K562 (cell line): ENCODE data around the gene PHTF1. TPM values are rescaled to one million over a fixed set of nuclear protein-coding genes. Genes with fewer than 3 reads are reported as not detected.

Experiments
- AFF4 ChIP-seq: sonication (generic); formaldehyde crosslinking; IDR thresholded peaks from 2 replicates; pipeline ENCODE4 v1.8.0; 2023; ENCODE audit warnings: mild to moderate bottlenecking, missing genetic modification reagents
- KDM1A ChIP-seq, 2 experiments: fragments of 450-650 bp; IDR thresholded peaks; 2 replicates each; pipeline ENCODE4 v1.6.1; 2016; ENCODE audit warnings: mild to moderate bottlenecking in 2 of 2
- MAFG ChIP-seq: fragments of 450-650 bp; conservative IDR thresholded peaks from 2 replicates; pipeline ENCODE4 v1.6.1; 2016; ENCODE audit warnings: missing genetic modification characterization, missing compliant biosample characterization
- MAFK ChIP-seq: IDR thresholded peaks from 2 replicates; pipeline ENCODE4 v1.6.1; 2011; ENCODE audit warnings: low read length, improper control_type of control experiment
- MXD1 ChIP-seq: fragments of 250-450 bp; sonication (Bioruptor Pico); IDR thresholded peaks from 2 replicates; pipeline ENCODE4 v1.8.0; 2021; ENCODE audit warnings: borderline replicate concordance, mild to moderate bottlenecking, moderate library complexity; ENCODE audit not compliant: poor library complexity, severe bottlenecking
- MYBL2 ChIP-seq, 2 experiments: fragments of 450-650 bp in 1 of 2; sonication (generic) in 1 of 2; formaldehyde crosslinking in 1 of 2; IDR thresholded peaks; 2 replicates each; pipeline versions ENCODE4 v1.6.1 to v1.8.1; 2017 to 2022; ENCODE audit warnings: borderline replicate concordance in 1 of 2, inconsistent platforms in 1 of 2, low read depth in 1 of 2, mild to moderate bottlenecking in 1 of 2, missing genetic modification reagents in 1 of 2, moderate library complexity in 1 of 2
- RBM17 ChIP-seq: fragments of 200-400 bp; formaldehyde crosslinking; IDR thresholded peaks from 2 replicates; pipeline ENCODE4 v1.6.1; 2017; ENCODE audit warnings: low read depth, mild to moderate bottlenecking, low read length, borderline replicate concordance
- SIRT6 ChIP-seq: IDR thresholded peaks from one replicate; pipeline ENCODE4 v1.6.1; 2012; ENCODE audit warnings: low read depth, mild to moderate bottlenecking, control low read depth, inconsistent platforms, low read length, moderate library complexity
- TCF3 ChIP-seq: sonication (generic); formaldehyde crosslinking; IDR thresholded peaks from 2 replicates; pipeline ENCODE4 v1.4.0; 2020; ENCODE audit warnings: mild to moderate bottlenecking, missing genetic modification reagents
- ZBTB34 ChIP-seq: fragments of 250-450 bp; sonication (Bioruptor Pico); IDR thresholded peaks from 2 replicates; pipeline ENCODE4 v1.8.0; 2021; ENCODE audit warnings: mild to moderate bottlenecking, moderate library complexity
- ZBTB43 ChIP-seq: sonication (generic); formaldehyde crosslinking; IDR thresholded peaks from 2 replicates; pipeline ENCODE4 v1.8.0; 2023; ENCODE audit warnings: mild to moderate bottlenecking, missing genetic modification reagents
- ZNF436 ChIP-seq: fragments of 250-450, 450-650 bp; sonication (Bioruptor Pico); formaldehyde crosslinking; IDR thresholded peaks from 2 replicates; pipeline ENCODE4 v1.7.0; 2020; ENCODE audit warnings: mild to moderate bottlenecking
- ZNF445 ChIP-seq: fragments of 250-450 bp; sonication (Bioruptor Pico); IDR thresholded peaks from 2 replicates; pipeline ENCODE4 v1.4.0; 2020; ENCODE audit warnings: low read depth, mild to moderate bottlenecking, moderate library complexity
- polyA plus RNA-seq, 8 experiments: library from polyadenylated mRNA; depleted of rRNA in 4 of 8; stranded (reverse) in 5 of 8; unstranded in 3 of 8; fragments of >200 nt; fragmentation: Nextera tagmentation in 2 of 8; fragmentation: Illumina TruSeq in 1 of 8; extraction: Ambion mirVana in 2 of 8; extraction: Trizol in 1 of 8; gene quantifications; 2 replicates each; pipeline versions ENCODE4 v1.2.1 to v1.2.3, GENCODE V29; 2011 to 2014; ENCODE audit warnings: inconsistent platforms in 1 of 8, missing spikeins in 1 of 8
- total RNA-seq, 7 experiments: library from RNA; depleted of rRNA in 6 of 7; stranded (reverse); fragments of >200 nt in 6 of 7; fragmentation: Illumina TruSeq in 2 of 7; extraction: Trizol in 2 of 7; gene quantifications; 2 replicates each; pipeline versions ENCODE4 v1.2.1 to v1.2.3, GENCODE V29; 2011 to 2021; ENCODE audit warnings: low replicate concordance in 1 of 7
- TF ChIP-seq, protein P1 (sequence below): fragments of 250-450 bp; sonication (Bioruptor Pico); IDR thresholded peaks from 2 replicates; pipeline ENCODE4 v1.8.0; 2022; ENCODE audit warnings: inconsistent platforms
- TF ChIP-seq, protein P2 (sequence below): fragments of 450-650 bp; IDR thresholded peaks from 2 replicates; pipeline ENCODE4 v1.6.1; 2016; ENCODE audit warnings: missing biosample characterization, missing genetic modification characterization

Gene PHTF1
- total and polyA plus RNA-seq, 9 of the 15 experiments (the other 6 are each of a cell fraction or from before 2014, with no cell fraction given): 8.4 to 36.2 (median 23.0) TPM

DNA sequence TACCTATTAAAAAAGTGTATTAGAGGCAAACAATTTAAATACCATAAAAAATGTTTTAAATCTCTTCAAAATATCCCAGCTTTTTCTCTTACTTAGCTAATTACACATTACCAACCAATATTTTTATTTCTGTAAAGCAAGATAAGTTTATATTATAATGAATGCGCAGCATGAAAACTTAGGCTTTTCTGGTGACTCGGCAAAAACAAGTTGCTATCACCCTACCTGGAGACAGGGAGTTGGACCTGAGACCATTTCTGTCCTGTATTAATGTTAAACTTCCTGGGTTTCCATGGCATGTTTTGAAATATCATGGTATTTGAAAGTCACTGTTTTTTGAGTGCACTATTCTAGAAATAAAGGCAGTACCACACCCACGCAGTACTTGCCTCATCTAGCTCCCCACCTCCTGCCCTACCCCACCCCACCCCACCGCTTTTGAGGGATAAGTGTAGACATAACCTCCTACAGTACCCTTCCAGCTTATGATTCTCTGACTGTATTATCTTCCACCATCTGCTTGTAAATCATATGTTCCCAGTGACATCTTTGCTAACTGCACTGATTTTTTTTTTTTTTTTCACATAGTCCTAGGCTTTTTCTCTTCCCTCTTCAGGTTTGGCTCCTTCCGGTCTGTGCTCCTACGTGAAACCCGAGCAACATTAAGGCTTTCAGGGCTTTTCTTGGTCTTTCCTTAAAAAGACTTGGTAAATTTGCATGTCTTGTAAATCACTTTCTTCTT is 77.5 kb downstream of the PHTF1 start (continued):
- TF ChIP-seq, protein P1, sequence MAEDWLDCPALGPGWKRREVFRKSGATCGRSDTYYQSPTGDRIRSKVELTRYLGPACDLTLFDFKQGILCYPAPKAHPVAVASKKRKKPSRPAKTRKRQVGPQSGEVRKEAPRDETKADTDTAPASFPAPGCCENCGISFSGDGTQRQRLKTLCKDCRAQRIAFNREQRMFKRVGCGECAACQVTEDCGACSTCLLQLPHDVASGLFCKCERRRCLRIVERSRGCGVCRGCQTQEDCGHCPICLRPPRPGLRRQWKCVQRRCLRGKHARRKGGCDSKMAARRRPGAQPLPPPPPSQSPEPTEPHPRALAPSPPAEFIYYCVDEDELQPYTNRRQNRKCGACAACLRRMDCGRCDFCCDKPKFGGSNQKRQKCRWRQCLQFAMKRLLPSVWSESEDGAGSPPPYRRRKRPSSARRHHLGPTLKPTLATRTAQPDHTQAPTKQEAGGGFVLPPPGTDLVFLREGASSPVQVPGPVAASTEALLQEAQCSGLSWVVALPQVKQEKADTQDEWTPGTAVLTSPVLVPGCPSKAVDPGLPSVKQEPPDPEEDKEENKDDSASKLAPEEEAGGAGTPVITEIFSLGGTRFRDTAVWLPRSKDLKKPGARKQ: no peak
- TF ChIP-seq MAFG (tag): peak; percentile 72
- TF ChIP-seq ZNF436: no peak
- TF ChIP-seq, protein P2, sequence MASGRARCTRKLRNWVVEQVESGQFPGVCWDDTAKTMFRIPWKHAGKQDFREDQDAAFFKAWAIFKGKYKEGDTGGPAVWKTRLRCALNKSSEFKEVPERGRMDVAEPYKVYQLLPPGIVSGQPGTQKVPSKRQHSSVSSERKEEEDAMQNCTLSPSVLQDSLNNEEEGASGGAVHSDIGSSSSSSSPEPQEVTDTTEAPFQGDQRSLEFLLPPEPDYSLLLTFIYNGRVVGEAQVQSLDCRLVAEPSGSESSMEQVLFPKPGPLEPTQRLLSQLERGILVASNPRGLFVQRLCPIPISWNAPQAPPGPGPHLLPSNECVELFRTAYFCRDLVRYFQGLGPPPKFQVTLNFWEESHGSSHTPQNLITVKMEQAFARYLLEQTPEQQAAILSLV: no peak
- no peak for TF ChIP-seq TCF3
- TF ChIP-seq RBM17: no peak
- no peak for TF ChIP-seq ZBTB34 (CRISPR knock-in tag)
- TF ChIP-seq KDM1A (IDR thresholded peaks at IDR 0.05): peak; percentile 88 to 89
- no peak for TF ChIP-seq AFF4 (CRISPR knock-in tag)
- no peak for TF ChIP-seq SIRT6
- no peak for TF ChIP-seq MXD1 (CRISPR knock-in tag)
- no peak for TF ChIP-seq ZBTB43 (CRISPR knock-in tag)
- peak; percentile 53; the same call in 1 of the 2 replicates for TF ChIP-seq MAFK
- no peak for TF ChIP-seq ZNF445 (CRISPR knock-in tag)
- no peak for TF ChIP-seq MYBL2 (IDR thresholded peaks at IDR 0.05; ENCODE audit: low read depth)
- no peak for TF ChIP-seq MYBL2 (CRISPR knock-in tag; IDR thresholded peaks at IDR 0.05; ENCODE audit: borderline replicate concordance)
